ENCODE data around the gene KRTAP4-8.
"Not testable (repeated sequence)": the region's sequence is repeated elsewhere in the genome, so short reads cannot be mapped to it uniquely, and the experiment has no call there.

Gene KRTAP4-8

GRCh38 chr17:41107941-41108450 lies 10.1 kb upstream of the KRTAP4-8 start:
- no peak for DNase-seq

- DNase-seq: not testable (repeated sequence)
Measured at GRCh38 chr17:41105347-41105746, 7.4 kb upstream of the KRTAP4-8 start, which contains the start of gene KRTAP4-9. Gene KRTAP4-9, plus strand, starts transcription at chr17:41105389. Its CDS starts 0 bp downstream, at chr17:41105389.

- DNase-seq: not testable (repeated sequence)
Measured at GRCh38 chr17:41104386-41105038, 6.6 kb upstream of the KRTAP4-8 start.

- DNase-seq: no peak
Measured at GRCh38 chr17:41103896-41104295, 6.0 kb upstream of the KRTAP4-8 start.

GRCh38 chr17:41101586-41102259 lies 3.8 kb upstream of the KRTAP4-8 start, which contains the start of gene KRTAP4-16:
Gene KRTAP4-16, minus strand, starts transcription at chr17:41102209. Its CDS starts 0 bp downstream, at chr17:41102209.
- no peak for DNase-seq

GRCh38 chr17:41099682-41100480 lies 1.9 kb upstream of the KRTAP4-8 start:
- not testable (repeated sequence) for DNase-seq

GRCh38 chr17:41098481-41098880 lies 539 bp upstream of the KRTAP4-8 start:
- no peak for DNase-seq

- DNase-seq: no peak
Measured at GRCh38 chr17:41096055-41096454, 1.9 kb downstream of the KRTAP4-8 start.

- not testable (repeated sequence) for DNase-seq
Measured at GRCh38 chr17:41088760-41089352, 9.1 kb downstream of the KRTAP4-8 start.

- DNase-seq: not testable (repeated sequence)
Measured at GRCh38 chr17:41084100-41084856, 13.7 kb downstream of the KRTAP4-8 start, which contains the start of gene KRTAP4-7. Gene KRTAP4-7, plus strand, starts transcription at chr17:41084150. Its CDS starts 57 bp downstream, at chr17:41084207.

GRCh38 chr17:41083427-41083826 lies 14.5 kb downstream of the KRTAP4-8 start:
- DNase-seq: not testable (repeated sequence)

GRCh38 chr17:41082626-41083025 lies 15.3 kb downstream of the KRTAP4-8 start:
- no peak for DNase-seq

GRCh38 chr17:41076788-41077187 lies 21.2 kb downstream of the KRTAP4-8 start:
- DNase-seq: no peak

GRCh38 chr17:41073676-41074075 lies 24.3 kb downstream of the KRTAP4-8 start:
- DNase-seq: no peak

GRCh38 chr17:41071606-41072360 lies 26.2 kb downstream of the KRTAP4-8 start:
- no peak for DNase-seq

GRCh38 chr17:41069031-41069430 lies 28.9 kb downstream of the KRTAP4-8 start:
- DNase-seq: no peak

- no peak for DNase-seq
Measured at GRCh38 chr17:41067281-41067680, 30.7 kb downstream of the KRTAP4-8 start.

- no peak for DNase-seq
Measured at GRCh38 chr17:41065829-41066624, 31.9 kb downstream of the KRTAP4-8 start, which contains the start of gene KRTAP2-4. Gene KRTAP2-4, minus strand, starts transcription at chr17:41065879. Its CDS starts 34 bp downstream, at chr17:41065845.

- not testable (repeated sequence) for DNase-seq
Measured at GRCh38 chr17:41065016-41065689, 32.8 kb downstream of the KRTAP4-8 start.

All from GOT3 (cell line).